ENCODE data around the gene NDUFA9.

Gene NDUFA9

DNA sequence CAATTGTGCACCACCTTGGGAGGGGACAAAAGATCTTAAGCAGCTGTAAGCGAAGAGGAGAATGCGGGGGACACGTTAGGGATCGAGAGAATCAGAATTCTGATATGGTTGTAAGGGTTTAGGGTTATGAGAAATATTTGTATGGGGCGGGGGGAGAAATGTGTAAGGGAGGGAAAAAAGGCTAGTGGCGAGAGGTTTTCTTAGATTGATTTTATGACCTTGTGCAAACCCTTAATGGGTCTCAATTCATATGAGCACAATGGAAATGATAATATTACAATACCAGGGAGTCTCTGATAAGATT is 396 bp downstream of the NDUFA9 start:
- Histone ChIP-seq H4K20me1 (ENCODE audit: insufficient read depth, low read length) (no peaks in the 10 kb centered on the region), H3K4me3 (ENCODE audit: low read depth, low read length, poor library complexity, severe bottlenecking) (peak overlapping the region; percentile 96), H3K4me1 (ENCODE audit: insufficient read depth, low read length, severe bottlenecking) (peaks cover 24% of the 10 kb centered on the region), H2AFZ (ENCODE audit: low read length) (peak overlapping the region; percentile 66), H3K36me3 (ENCODE audit: insufficient read depth, low read length) (peaks cover 3% of the 10 kb centered on the region; the same call in 1 of the 2 replicates), H3K9me2 (ENCODE audit: low read depth, low read length) (no peaks in the 10 kb centered on the region), H3K9me3 (ENCODE audit: low read length) (no peaks in the 10 kb centered on the region), H3K4me2 (ENCODE audit: low read length) (peak overlapping the region; percentile 95), H3K79me2 (ENCODE audit: insufficient read depth, low read length) (peaks cover 35% of the 10 kb centered on the region), H3K9ac (ENCODE audit: low read length) (peak overlapping the region; percentile 94), H3K27ac (ENCODE audit: low read depth, low read length, poor library complexity, severe bottlenecking) (peak overlapping the region; percentile 39), H3K27me3 (ENCODE audit: insufficient read depth, low read length) (no peaks in the 10 kb centered on the region), H3F3A (ENCODE audit: insufficient read depth, low read length) (no peaks in the 10 kb centered on the region)
- TF ChIP-seq, protein P1, sequence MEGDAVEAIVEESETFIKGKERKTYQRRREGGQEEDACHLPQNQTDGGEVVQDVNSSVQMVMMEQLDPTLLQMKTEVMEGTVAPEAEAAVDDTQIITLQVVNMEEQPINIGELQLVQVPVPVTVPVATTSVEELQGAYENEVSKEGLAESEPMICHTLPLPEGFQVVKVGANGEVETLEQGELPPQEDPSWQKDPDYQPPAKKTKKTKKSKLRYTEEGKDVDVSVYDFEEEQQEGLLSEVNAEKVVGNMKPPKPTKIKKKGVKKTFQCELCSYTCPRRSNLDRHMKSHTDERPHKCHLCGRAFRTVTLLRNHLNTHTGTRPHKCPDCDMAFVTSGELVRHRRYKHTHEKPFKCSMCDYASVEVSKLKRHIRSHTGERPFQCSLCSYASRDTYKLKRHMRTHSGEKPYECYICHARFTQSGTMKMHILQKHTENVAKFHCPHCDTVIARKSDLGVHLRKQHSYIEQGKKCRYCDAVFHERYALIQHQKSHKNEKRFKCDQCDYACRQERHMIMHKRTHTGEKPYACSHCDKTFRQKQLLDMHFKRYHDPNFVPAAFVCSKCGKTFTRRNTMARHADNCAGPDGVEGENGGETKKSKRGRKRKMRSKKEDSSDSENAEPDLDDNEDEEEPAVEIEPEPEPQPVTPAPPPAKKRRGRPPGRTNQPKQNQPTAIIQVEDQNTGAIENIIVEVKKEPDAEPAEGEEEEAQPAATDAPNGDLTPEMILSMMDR (IDR thresholded peaks at IDR 0.05; ENCODE audit: low read length): no peak
- TF ChIP-seq EZH2 (IDR thresholded peaks at IDR 0.05; ENCODE audit: borderline replicate concordance, low read length): no peak

DNA sequence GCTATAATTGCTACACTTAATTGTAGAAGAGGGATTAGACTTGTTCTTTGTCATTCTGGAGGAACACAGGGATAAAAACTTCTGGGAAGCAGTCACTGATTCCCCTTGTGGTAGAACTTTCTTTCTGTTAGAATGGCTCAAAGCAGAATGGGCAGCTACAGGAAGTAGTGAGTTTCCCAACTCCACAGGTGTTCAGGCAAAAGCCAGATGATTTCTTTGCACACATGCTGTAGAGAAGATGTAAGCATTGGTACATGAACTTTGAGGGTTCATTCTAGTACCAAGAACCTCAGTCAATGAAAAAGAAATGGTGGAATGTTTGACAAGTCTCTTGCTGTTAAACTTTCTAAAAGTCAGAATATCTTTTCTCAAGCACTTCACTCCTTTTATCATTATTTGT is 4.3 kb downstream of the NDUFA9 start:
- peaks cover 35% of the 10 kb centered on the region for H3K79me2 ChIP-seq (ENCODE audit: insufficient read depth, low read length)

DNA sequence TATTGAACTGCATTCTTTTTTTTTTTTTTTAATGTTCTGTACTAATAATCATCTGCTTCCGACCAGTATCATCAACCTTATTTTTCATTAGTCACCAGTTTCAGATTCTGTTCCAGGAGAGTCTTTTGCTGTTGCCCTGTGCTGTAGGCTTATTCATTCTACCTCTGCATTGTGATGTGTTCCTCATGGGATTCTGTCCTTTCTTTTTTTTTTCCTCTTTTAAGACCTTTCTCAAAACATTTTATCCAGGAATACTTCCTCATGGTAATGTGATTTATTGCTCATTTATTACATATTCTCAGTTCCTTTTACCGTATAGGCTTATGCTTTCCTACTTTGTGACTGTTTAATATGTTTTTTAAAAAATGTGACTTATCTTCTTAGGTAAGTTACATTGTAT is 4.8 kb downstream of the NDUFA9 start:
- Histone ChIP-seq H2AFZ (ENCODE audit: low read length) (no peak overlapping the region), H3K9me2 (ENCODE audit: low read depth, low read length) (no peaks in the 10 kb centered on the region), H3F3A (ENCODE audit: insufficient read depth, low read length) (no peaks in the 10 kb centered on the region), H4K20me1 (ENCODE audit: insufficient read depth, low read length) (no peaks in the 10 kb centered on the region), H3K27me3 (ENCODE audit: insufficient read depth, low read length) (no peaks in the 10 kb centered on the region), H3K9ac (ENCODE audit: low read length) (no peak overlapping the region), H3K27ac (ENCODE audit: low read depth, low read length, poor library complexity, severe bottlenecking) (no peak overlapping the region), H3K4me2 (ENCODE audit: low read length) (no peak overlapping the region), H3K79me2 (ENCODE audit: insufficient read depth, low read length) (peaks cover 35% of the 10 kb centered on the region), H3K9me3 (ENCODE audit: low read length) (no peaks in the 10 kb centered on the region), H3K4me3 (ENCODE audit: low read depth, low read length, poor library complexity, severe bottlenecking) (no peak overlapping the region), H3K4me1 (ENCODE audit: insufficient read depth, low read length, severe bottlenecking) (peaks cover 13% of the 10 kb centered on the region), H3K36me3 (ENCODE audit: insufficient read depth, low read length) (peaks cover 43% of the 10 kb centered on the region)
- no peak for TF ChIP-seq EZH2 (IDR thresholded peaks at IDR 0.05; ENCODE audit: borderline replicate concordance, low read length)
- TF ChIP-seq, protein P1 (IDR thresholded peaks at IDR 0.05; ENCODE audit: low read length): no peak

More for the DNA sequence above, 4.3 kb downstream of the NDUFA9 start:
- H3K9ac ChIP-seq (ENCODE audit: low read length): no peak overlapping the region
- no peak overlapping the region for H3K4me2 ChIP-seq (ENCODE audit: low read length)
- no peak overlapping the region for H3K4me3 ChIP-seq (ENCODE audit: low read depth, low read length, poor library complexity, severe bottlenecking)
- peaks cover 16% of the 10 kb centered on the region for H3K4me1 ChIP-seq (ENCODE audit: insufficient read depth, low read length, severe bottlenecking)
- H3K9me2 ChIP-seq (ENCODE audit: low read depth, low read length): no peaks in the 10 kb centered on the region
- no peaks in the 10 kb centered on the region for H4K20me1 ChIP-seq (ENCODE audit: insufficient read depth, low read length)
- no peaks in the 10 kb centered on the region for H3K9me3 ChIP-seq (ENCODE audit: low read length)
- H3K36me3 ChIP-seq (ENCODE audit: insufficient read depth, low read length): peaks cover 40% of the 10 kb centered on the region
- no peaks in the 10 kb centered on the region for H3K27me3 ChIP-seq (ENCODE audit: insufficient read depth, low read length)
- H3F3A ChIP-seq (ENCODE audit: insufficient read depth, low read length): no peaks in the 10 kb centered on the region
- no peak overlapping the region for H2AFZ ChIP-seq (ENCODE audit: low read length)
- no peak for TF ChIP-seq EZH2 (IDR thresholded peaks at IDR 0.05; ENCODE audit: borderline replicate concordance, low read length)
- TF ChIP-seq, protein P1 (IDR thresholded peaks at IDR 0.05; ENCODE audit: low read length): no peak
- H3K27ac ChIP-seq (ENCODE audit: low read depth, low read length, poor library complexity, severe bottlenecking): no peak overlapping the region
